Parathyroid adenoma (tissue), 2 donors: Measurements from ENCODE around the gene MIA2.
"Not testable (repeated sequence)": the region's sequence is repeated elsewhere in the genome, so short reads cannot be mapped to it uniquely, and the experiment has no call there.

Experiments used
- H2AFZ ChIP-seq: fragments of 300-600 bp; sonication (generic); one replicate; pipeline ENCODE4 v1.7.0; 2017; ENCODE audit warnings: antibody characterized with exemption, mild to moderate bottlenecking
- H3K27ac ChIP-seq: fragments of 300-600 bp; sonication (generic); one replicate; pipeline ENCODE4 v1.7.0; 2017
- H3K27me3 ChIP-seq: fragments of 300-600 bp; sonication (generic); one replicate; pipeline ENCODE4 v1.7.0; 2017; ENCODE audit warnings: low read length; ENCODE audit not compliant: control insufficient read depth, insufficient read depth
- H3K36me3 ChIP-seq: fragments of 300-600 bp; sonication (generic); one replicate; pipeline ENCODE4 v1.7.0; 2017; ENCODE audit warnings: low read length; ENCODE audit not compliant: control insufficient read depth, insufficient read depth
- H3K4me1 ChIP-seq: fragments of 300-600 bp; sonication (generic); one replicate; pipeline ENCODE4 v1.7.0; 2017; ENCODE audit warnings: control low read depth
- H3K4me2 ChIP-seq: fragments of 300-600 bp; sonication (generic); one replicate; pipeline ENCODE4 v1.7.0; 2017; ENCODE audit warnings: low read length
- H3K4me3 ChIP-seq: fragments of 300-600 bp; sonication (generic); one replicate; pipeline ENCODE4 v1.7.0; 2017; ENCODE audit warnings: low read depth, low read length
- H3K79me2 ChIP-seq: fragments of 300-600 bp; sonication (generic); one replicate; pipeline ENCODE4 v1.7.0; 2017; ENCODE audit warnings: control low read depth
- H3K9ac ChIP-seq: fragments of 300-600 bp; sonication (generic); one replicate; pipeline ENCODE4 v1.7.0; 2017; ENCODE audit warnings: mild to moderate bottlenecking
- H3K9me3 ChIP-seq: fragments of 300-600 bp; sonication (generic); one replicate; pipeline ENCODE4 v1.7.0; 2017; ENCODE audit warnings: low read length; ENCODE audit not compliant: control insufficient read depth
- TF ChIP-seq, protein P1 (sequence below): fragments of 300-600 bp; sonication (generic); IDR thresholded peaks from one replicate; pipeline ENCODE4 v1.7.0; 2017; ENCODE audit warnings: antibody characterized with exemption, mild to moderate bottlenecking
- donor health status: primary hyperparathyroidism.

MIA2 gene

GRCh38 chr14:39186941-39187525 lies 46.7 kb upstream of the MIA2 start:
- no peak overlapping the region for H3K4me3 ChIP-seq
- no peaks in the 10 kb centered on the region for H3K36me3 ChIP-seq
- H3K4me2 ChIP-seq, result no peak overlapping the region
- H2AFZ ChIP-seq, result no peak overlapping the region
- peaks cover 4% of the 10 kb centered on the region for H3K4me1 ChIP-seq
- no peak overlapping the region for H3K9ac ChIP-seq
- no peaks in the 10 kb centered on the region for H3K79me2 ChIP-seq
- TF ChIP-seq, protein P1, sequence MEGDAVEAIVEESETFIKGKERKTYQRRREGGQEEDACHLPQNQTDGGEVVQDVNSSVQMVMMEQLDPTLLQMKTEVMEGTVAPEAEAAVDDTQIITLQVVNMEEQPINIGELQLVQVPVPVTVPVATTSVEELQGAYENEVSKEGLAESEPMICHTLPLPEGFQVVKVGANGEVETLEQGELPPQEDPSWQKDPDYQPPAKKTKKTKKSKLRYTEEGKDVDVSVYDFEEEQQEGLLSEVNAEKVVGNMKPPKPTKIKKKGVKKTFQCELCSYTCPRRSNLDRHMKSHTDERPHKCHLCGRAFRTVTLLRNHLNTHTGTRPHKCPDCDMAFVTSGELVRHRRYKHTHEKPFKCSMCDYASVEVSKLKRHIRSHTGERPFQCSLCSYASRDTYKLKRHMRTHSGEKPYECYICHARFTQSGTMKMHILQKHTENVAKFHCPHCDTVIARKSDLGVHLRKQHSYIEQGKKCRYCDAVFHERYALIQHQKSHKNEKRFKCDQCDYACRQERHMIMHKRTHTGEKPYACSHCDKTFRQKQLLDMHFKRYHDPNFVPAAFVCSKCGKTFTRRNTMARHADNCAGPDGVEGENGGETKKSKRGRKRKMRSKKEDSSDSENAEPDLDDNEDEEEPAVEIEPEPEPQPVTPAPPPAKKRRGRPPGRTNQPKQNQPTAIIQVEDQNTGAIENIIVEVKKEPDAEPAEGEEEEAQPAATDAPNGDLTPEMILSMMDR, result no peak
- no peak overlapping the region for H3K27ac ChIP-seq
- H3K27me3 ChIP-seq, result no peaks in the 10 kb centered on the region
- no peaks in the 10 kb centered on the region for H3K9me3 ChIP-seq

- Histone ChIP-seq H3K27me3 (no peaks in the 10 kb centered on the region), H3K27ac (no peak overlapping the region), H3K4me3 (no peak overlapping the region)
Measured at GRCh38 chr14:39203659-39204606, 29.8 kb upstream of the MIA2 start.

GRCh38 chr14:39207430-39207829 lies 26.3 kb upstream of the MIA2 start:
- not testable (repeated sequence) for H3K36me3 ChIP-seq, H3K9ac ChIP-seq, H3K27ac ChIP-seq, H2AFZ ChIP-seq, H3K4me2 ChIP-seq, H3K4me3 ChIP-seq, H3K9me3 ChIP-seq, H3K79me2 ChIP-seq, H3K27me3 ChIP-seq, H3K4me1 ChIP-seq

More at GRCh38 chr14:39203659-39204606, 29.8 kb upstream of the MIA2 start:
- Histone ChIP-seq H3K36me3 (no peaks in the 10 kb centered on the region), H3K4me2 (no peak overlapping the region), H3K79me2 (no peaks in the 10 kb centered on the region), H3K4me1 (no peaks in the 10 kb centered on the region), H2AFZ (no peak overlapping the region), H3K9me3 (no peaks in the 10 kb centered on the region), H3K9ac (no peak overlapping the region)
- TF ChIP-seq, protein P1, result no peak

DNA sequence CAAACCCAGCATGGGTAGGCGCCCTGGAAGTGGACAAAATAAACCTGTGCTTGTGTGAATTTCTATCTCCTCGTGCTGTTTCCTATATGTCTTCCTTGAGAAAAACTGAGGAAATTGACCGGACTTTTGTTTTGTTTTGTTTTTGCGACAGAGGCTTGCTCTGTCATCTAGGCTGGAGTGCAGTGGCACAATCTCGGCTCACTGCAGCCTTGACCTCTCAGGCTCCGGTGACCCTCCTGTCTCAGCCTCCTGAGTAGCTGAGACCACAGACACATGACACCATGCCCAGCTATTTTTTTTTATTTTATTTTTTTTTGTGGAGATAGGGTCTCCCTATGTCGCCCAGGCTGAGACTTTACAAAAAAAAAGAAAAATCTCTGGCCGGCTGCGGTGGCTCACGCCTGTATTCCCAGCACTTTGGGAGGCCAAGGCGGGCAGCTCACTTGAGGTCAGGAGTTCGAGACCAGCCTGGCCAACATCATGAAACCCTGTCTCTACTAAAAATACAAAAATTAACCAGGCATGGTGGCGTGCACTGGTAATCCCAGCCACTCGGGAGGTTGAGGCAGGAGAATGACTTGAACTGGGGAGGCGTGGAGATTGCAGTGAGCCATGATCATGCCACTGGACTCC lies 22.5 kb upstream of the MIA2 start:
- Histone ChIP-seq H2AFZ (no peak overlapping the region), H3K27ac (no peak overlapping the region), H3K4me1 (no peaks in the 10 kb centered on the region), H3K9me3 (no peaks in the 10 kb centered on the region), H3K79me2 (no peaks in the 10 kb centered on the region), H3K4me3 (no peak overlapping the region), H3K27me3 (no peaks in the 10 kb centered on the region), H3K36me3 (no peaks in the 10 kb centered on the region), H3K4me2 (no peak overlapping the region), H3K9ac (no peak overlapping the region)
- TF ChIP-seq, protein P1, result no peak

DNA sequence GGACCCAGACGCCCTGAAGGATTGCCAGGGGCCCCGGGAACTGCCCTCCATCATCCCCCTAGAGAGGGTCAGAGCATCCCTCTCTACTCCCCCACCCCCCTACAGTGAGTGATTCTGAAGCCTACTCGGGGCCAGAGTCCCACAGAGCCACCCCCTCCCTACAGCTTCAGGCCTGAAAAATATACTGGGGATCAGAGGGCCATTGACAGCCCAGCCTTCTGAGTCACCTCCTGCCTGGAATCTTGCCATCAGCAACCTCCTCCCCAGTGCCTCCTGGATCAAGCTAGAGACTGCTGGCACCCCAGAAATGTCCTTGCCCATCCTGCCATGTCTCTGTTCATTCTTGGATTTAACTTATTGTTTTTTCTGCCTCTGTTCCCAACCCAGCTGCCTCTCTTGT lies 21.7 kb upstream of the MIA2 start:
- H3K27me3 ChIP-seq, result no peaks in the 10 kb centered on the region
- H3K36me3 ChIP-seq, result no peaks in the 10 kb centered on the region
- H2AFZ ChIP-seq, result no peak overlapping the region
- no peak overlapping the region for H3K4me2 ChIP-seq
- no peak overlapping the region for H3K9ac ChIP-seq
- no peaks in the 10 kb centered on the region for H3K4me1 ChIP-seq
- H3K79me2 ChIP-seq, result no peaks in the 10 kb centered on the region
- H3K4me3 ChIP-seq, result no peak overlapping the region
- H3K9me3 ChIP-seq, result no peaks in the 10 kb centered on the region
- H3K27ac ChIP-seq, result no peak overlapping the region
- TF ChIP-seq, protein P1, result no peak
